IMR-90 (cell line): ENCODE data around the gene IFITM10. TPM values are rescaled to one million over a fixed set of nuclear protein-coding genes. Genes with fewer than 3 reads are reported as not detected.

Source experiments
- ATAC-seq: fragments of 200-7000 bp; cut with Tn5 transposase; 2 replicates; pipeline ENCODE4 v1.9.1; 2020; ENCODE audit warnings: low read depth, mild to moderate bottlenecking, moderate library complexity
- BruUV-seq: library from RNA; stranded (reverse); fragments of 400-500 nt; replicated peaks from 2 replicates; lab custom pipeline; 2021; lab: Mats Ljungman, UMichigan
- CTCF ChIA-PET: fragments of 300-600 bp; formaldehyde crosslinking; extraction: SDS; loops from one replicate; lab custom pipeline; 2021; ENCODE audit warnings: antibody characterized with exemption; lab: Yijun Ruan, JAX
- POLR2A ChIA-PET: fragments of 300-600 bp; sonication (Branson Sonifier 250); formaldehyde crosslinking; loops from one replicate; lab custom pipeline; 2022; ENCODE audit warnings: antibody characterized with exemption; ENCODE audit not compliant: unreplicated experiment; lab: Charles Lee
- DNase-seq: peaks from one replicate; pipeline ENCODE4 v3.0.0; 2013
- H2AFZ ChIP-seq: replicated peaks from 2 replicates; pipeline ENCODE3; 2013; ENCODE audit warnings: low read length, mild to moderate bottlenecking; ENCODE audit not compliant: poor library complexity
- H2AK5ac ChIP-seq: 2 replicates; pipeline ENCODE4 v1.6.1; 2013; ENCODE audit warnings: low read depth, low read length, inconsistent platforms
- H2AK9ac ChIP-seq: replicated peaks from 2 replicates; pipeline ENCODE3; 2013; ENCODE audit warnings: mild to moderate bottlenecking, low read depth, low read length, moderate library complexity; ENCODE audit not compliant: poor library complexity
- H2BK120ac ChIP-seq: 2 replicates; pipeline ENCODE4 v1.6.1; 2013; ENCODE audit warnings: low read depth, low read length, inconsistent platforms
- H2BK15ac ChIP-seq: 3 replicates; pipeline ENCODE4 v1.6.1; 2013; ENCODE audit warnings: low read depth, low read length, inconsistent platforms
- H2BK20ac ChIP-seq: 2 replicates; pipeline ENCODE4 v1.6.1; 2013; ENCODE audit warnings: low read depth, mild to moderate bottlenecking, inconsistent platforms, low read length, moderate library complexity
- H2BK5ac ChIP-seq: 2 replicates; pipeline ENCODE4 v1.6.1; 2013; ENCODE audit warnings: mild to moderate bottlenecking, low read depth, low read length, inconsistent platforms; ENCODE audit not compliant: poor library complexity, severe bottlenecking
- H3K14ac ChIP-seq: replicated peaks from 2 replicates; pipeline ENCODE4 v1.6.1; 2013; ENCODE audit warnings: low read depth, low read length, inconsistent platforms
- H3K18ac ChIP-seq: 2 replicates; pipeline ENCODE4 v1.6.1; 2013; ENCODE audit warnings: low read depth, low read length, control low read depth
- H3K23ac ChIP-seq: 2 replicates; pipeline ENCODE4 v1.6.1; 2013; ENCODE audit warnings: low read depth, low read length, inconsistent platforms
- H3K27ac ChIP-seq: 2 replicates; pipeline ENCODE4 v1.5.1; 2013; ENCODE audit warnings: mild to moderate bottlenecking, control low read depth, low read length; ENCODE audit not compliant: insufficient read depth
- H3K27me3 ChIP-seq: 2 replicates; pipeline ENCODE4 v1.6.1; 2013; ENCODE audit warnings: low read length; ENCODE audit not compliant: control insufficient read depth, insufficient read depth
- H3K36me3 ChIP-seq: 2 replicates; pipeline ENCODE4 v1.6.1; 2013; ENCODE audit warnings: low read length, mixed read lengths; ENCODE audit not compliant: control insufficient read depth, insufficient read depth
- H3K4ac ChIP-seq: 2 replicates; pipeline ENCODE4 v1.6.1; 2013; ENCODE audit warnings: low read depth, low read length, inconsistent platforms
- H3K4me1 ChIP-seq: 2 replicates; pipeline ENCODE4 v1.6.1; 2013; ENCODE audit warnings: low read length, mixed read lengths; ENCODE audit not compliant: control insufficient read depth, insufficient read depth
- H3K4me2 ChIP-seq: 2 replicates; pipeline ENCODE4 v1.6.1; 2013; ENCODE audit warnings: low read depth, mild to moderate bottlenecking, control low read depth, low read length, moderate library complexity
- H3K4me3 ChIP-seq: 2 replicates; pipeline ENCODE4 v1.5.1; 2013; ENCODE audit warnings: low read depth, mild to moderate bottlenecking, control low read depth, low read length, moderate library complexity; ENCODE audit not compliant: insufficient read depth
- H3K56ac ChIP-seq: 2 replicates; pipeline ENCODE4 v1.6.1; 2013; ENCODE audit warnings: low read length, inconsistent platforms; ENCODE audit not compliant: insufficient read depth; ENCODE audit errors: extremely low read depth
- H3K79me1 ChIP-seq, 2 experiments: 2 replicates each; pipeline ENCODE4 v1.6.1; 2013; ENCODE audit warnings: low read length in 2 of 2, inconsistent platforms in 1 of 2, low read depth in 1 of 2
- H3K9ac ChIP-seq: 2 replicates; pipeline ENCODE4 v1.6.1; 2013; ENCODE audit warnings: low read depth, low read length, control low read depth
- H3K9me1 ChIP-seq: 2 replicates; pipeline ENCODE4 v1.6.1; 2013; ENCODE audit warnings: low read length, inconsistent platforms; ENCODE audit not compliant: insufficient read depth
- H3K9me3 ChIP-seq: 2 replicates; pipeline ENCODE4 v1.6.1; 2013; ENCODE audit warnings: low read length; ENCODE audit not compliant: control insufficient read depth, insufficient read depth
- H4K20me1 ChIP-seq: 2 replicates; pipeline ENCODE4 v1.6.1; 2013; ENCODE audit warnings: low read length, inconsistent platforms; ENCODE audit not compliant: insufficient read depth
- H4K5ac ChIP-seq: 2 replicates; pipeline ENCODE4 v1.6.1; 2013; ENCODE audit warnings: mild to moderate bottlenecking, low read depth, low read length, control low read depth
- H4K8ac ChIP-seq, 2 experiments: 2 replicates each; pipeline ENCODE4 v1.6.1; 2013; ENCODE audit warnings: low read depth in 2 of 2, low read length in 2 of 2, control low read depth in 1 of 2, inconsistent platforms in 1 of 2
- H4K91ac ChIP-seq: 2 replicates; pipeline ENCODE4 v1.6.1; 2013; ENCODE audit warnings: low read depth, low read length, inconsistent platforms; ENCODE audit not compliant: insufficient read depth
- BHLHE40 ChIP-seq: fragments of 150-350 bp; IDR thresholded peaks from 2 replicates; pipeline ENCODE4 v1.6.1; 2016; ENCODE audit warnings: mild to moderate bottlenecking, low read depth, low read length
- CHD1 ChIP-seq: IDR thresholded peaks from 2 replicates; pipeline ENCODE4 v1.6.1; 2012; ENCODE audit warnings: low read depth, low read length, improper control_type of control experiment
- FOS ChIP-seq: fragments of 150-350 bp; IDR thresholded peaks from 2 replicates; pipeline ENCODE4 v1.6.1; 2016; ENCODE audit warnings: low read depth, low read length
- WGBS, 2 experiments: methylation state at CpG; one replicate each; pipeline versions ENCODE4 v1.1.5 to v1.1.7; 2013; ENCODE audit warnings: missing lambda C conversion rate in 2 of 2; ENCODE audit not compliant: insufficient read length in 1 of 2; ENCODE audit errors: extremely low coverage in 2 of 2; 5-methylcytosine and 5-hydroxymethylcytosine counted together
- dilution Hi-C: fragments of 300-500 bp; cut with HindIII; formaldehyde crosslinking; loops from one replicate; pipeline ENCODE4 v1.14.3; 2018; ENCODE audit warnings: low sequenced_read_pairs; ENCODE audit not compliant: unreplicated experiment
- in situ Hi-C: fragments of 300-500 bp; cut with MboI; formaldehyde crosslinking; loops from 3 replicates; pipeline ENCODE4 v1.14.3; 2019; ENCODE audit warnings: low sequenced_read_pairs, inconsistent platforms, mixed read lengths
- intact Hi-C: fragments of 100-400 bp; cut with micrococcal nuclease; formaldehyde crosslinking; loops from 2 replicates; pipeline ENCODE4 v1.10.0; 2022
- polyA plus RNA-seq, 3 experiments: library from polyadenylated mRNA; depleted of rRNA; stranded (reverse); fragments of >200 nt; gene quantifications; 2 replicates each; pipeline ENCODE4 v1.2.3, GENCODE V29; 2012; ENCODE audit warnings: low replicate concordance in 1 of 3
- total RNA-seq: library from RNA; depleted of rRNA; stranded (reverse); fragments of >200 nt; gene quantifications from 2 replicates; pipeline ENCODE4 v1.2.3, GENCODE V29; 2012

IFITM10 gene
- total and polyA plus RNA-seq, 2 of the 4 experiments (the other 2 are of a cell fraction) = 0.15 to 0.18 TPM

GRCh38 chr11:1763336-1763795 is 13.0 kb upstream of the IFITM10 start:
- CTCF ChIA-PET = no interaction called here
- Histone ChIP-seq H3K9ac (peak overlapping the region; percentile 75), H3K27ac (peak overlapping the region; percentile 85), H4K5ac (peak overlapping the region; percentile 85; the same call in 1 of the 2 replicates), H3K9me1 (no peaks in the 10 kb centered on the region; the same call in 1 of the 2 replicates), H3K14ac (no peak overlapping the region), H3K4me1 (peaks cover 23% of the 10 kb centered on the region), H4K20me1 (peaks cover 7% of the 10 kb centered on the region), H3K36me3 (peaks cover 15% of the 10 kb centered on the region; the same call in 1 of the 2 replicates), H2BK15ac (no peak overlapping the region), H3K79me1 (peaks cover 0 to 37% of the 10 kb centered on the region in 2 experiments; a peak in 2 of 4 replicates), H2AFZ (peak overlapping the region; percentile 97), H3K27me3 (no peaks in the 10 kb centered on the region), H2BK120ac (no peak overlapping the region), H2BK20ac (no peak overlapping the region), H3K18ac (no peak overlapping the region; the same call in 1 of the 2 replicates), H3K4ac (peak overlapping the region; percentile 82), H3K23ac (peak overlapping the region; percentile 33; the same call in 1 of the 2 replicates), H4K8ac (peak overlapping the region; percentile 70 to 77; a peak in 2 of 4 replicates), H2AK9ac (peak overlapping the region; percentile 95), H3K4me2 (peak overlapping the region; percentile 97), H3K56ac (no peak overlapping the region), H4K91ac (no peak overlapping the region), H3K4me3 (peak overlapping the region; percentile 96), H2BK5ac (peak overlapping the region; percentile 71), H2AK5ac (peak overlapping the region; percentile 85), H3K9me3 (no peaks in the 10 kb centered on the region)
- dilution Hi-C loops (no loop called here), in situ Hi-C loops (no loop called here), intact Hi-C loops (loop anchor here (2.0 kb wide), 1 partner anchor 69 kb away; no protein-coding TSS in a partner anchor)
- TF ChIP-seq CHD1 = no peak
- TF ChIP-seq BHLHE40 = no peak
- TF ChIP-seq FOS = no peak
- WGBS, 2 experiments = 0% methylated on average over 22 of the region's 32 CpGs; no CpG with 5 or more reads in 1 of the 2 experiments
- POLR2A ChIA-PET = no interaction called here
- DNase-seq = no peak
- peak; percentile 37 for ATAC-seq
- no TSS peak for BruUV-seq
